Posterior vena cava (tissue), 2 donors: Measurements from ENCODE around the gene EEIG2. TPM values are rescaled to one million over a fixed set of nuclear protein-coding genes. Genes with fewer than 3 reads are reported as not detected.
"Not testable (repeated sequence)": the region's sequence is repeated elsewhere in the genome, so short reads cannot be mapped to it uniquely, and the experiment has no call there.

ENCODE experiments used
- DNase-seq: peaks from one replicate; pipeline ENCODE4 v3.0.0-alpha.2; 2020; ENCODE audit warnings: low spot score
- intact Hi-C, 2 donors: fragments of 100-400 bp; cut with DNase I; formaldehyde crosslinking; loops; one replicate each; pipeline versions ENCODE4 v1.14.1 to v1.14.2; 2022 to 2023
- long read RNA-seq, 2 donors: library from polyadenylated mRNA; unstranded; transcript quantifications; one replicate each; pipeline ENCODE4 v2.0.0, GENCODE V29; 2020 to 2021
- total RNA-seq, 2 donors: library from RNA; stranded (reverse); fragmentation: NEBNext Ultra II Directional; extraction: Animal tissue kit (Norgen Biotek cat#: 25700); gene quantifications; one replicate each; pipeline ENCODE4 v1.2.1, GENCODE V29; 2021
- donor health status: DM: yes; HTN: yes; CAD: no.
- donor health status: DM: yes; HTN: yes; CAD: no.

EEIG2 gene
- 10 to 100 TPM; 26.8 to 29.1 TPM for total RNA-seq
- long read RNA-seq, donor 1, full-length matches to known transcripts: 3 of 11 reads
- long read RNA-seq, donor 1, partial matches to known transcripts: 0 of 11 reads
- long read RNA-seq, donor 1, other reads (novel, unspliced or antisense): 8 of 11 reads
- long read RNA-seq, donor 2, partial matches to known transcripts: 1 of 3 reads
- long read RNA-seq, donor 2, other reads (novel, unspliced or antisense): 2 of 3 reads

- peak; percentile 96 for DNase-seq
- intact Hi-C loops: loop anchor here in 1 of 2 donors (5.0 kb wide), 1 partner anchor 47 kb away; no protein-coding TSS in a partner anchor
Observed at GRCh38 chr1:108559215-108560186, at the start of gene EEIG2. Gene EEIG2, plus strand, starts transcription at chr1:108560100. Its CDS starts 329 bp downstream, at chr1:108560429.

GRCh38 chr1:108511764-108512163 is 48.1 kb upstream of the EEIG2 start:
- intact Hi-C loops: loop anchor here (2.0 to 5.0 kb wide), 3 partner anchors 51 to 136 kb away; partner anchors contain the start of gene EEIG2 (in 1 of the 2)
- DNase-seq: no peak

DNA sequence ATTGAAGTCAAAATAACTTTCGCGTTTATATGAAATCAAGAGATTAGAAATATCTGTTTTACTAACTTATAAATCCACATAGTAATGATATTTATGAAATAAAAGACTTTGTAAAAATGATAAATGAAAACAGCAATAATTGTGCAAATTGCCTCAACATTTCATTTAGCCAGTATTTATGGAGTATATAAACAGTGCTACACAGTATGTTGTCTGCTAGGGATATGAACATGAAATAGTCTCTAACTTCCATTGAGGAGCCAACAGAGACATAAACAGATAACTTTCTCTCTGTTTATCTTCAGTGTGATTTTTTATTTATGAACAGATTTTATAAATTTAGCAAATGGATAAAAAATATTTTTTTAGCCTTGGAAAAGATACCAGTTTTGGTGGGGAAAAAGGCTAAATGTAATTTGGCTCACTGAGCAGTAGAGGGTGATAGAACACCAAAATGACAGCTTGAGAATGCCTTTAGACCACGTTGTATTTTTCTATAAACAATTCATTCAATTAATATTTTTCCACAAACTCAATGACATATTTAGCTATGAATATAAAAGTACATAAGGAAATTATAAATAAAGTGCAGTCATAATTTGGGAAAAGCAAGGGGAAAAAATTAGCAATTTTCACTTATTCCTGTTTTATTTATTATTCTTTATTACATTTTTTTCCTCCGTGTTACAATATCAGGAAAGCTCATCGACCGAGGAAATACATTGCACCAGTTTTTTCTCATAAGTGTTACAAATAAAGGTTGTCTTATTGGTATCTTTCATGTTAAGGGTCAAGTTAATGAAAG is 47.5 kb upstream of the EEIG2 start:
- no peak for DNase-seq
- intact Hi-C loops: loop anchor here (2.0 to 5.0 kb wide), 3 partner anchors 50 to 135 kb away; partner anchors contain the start of gene EEIG2 (in 1 of the 2)

- DNase-seq: no peak
- intact Hi-C loops: loop anchor here (2.0 to 5.0 kb wide), 3 partner anchors 49 to 134 kb away; partner anchors contain the start of gene EEIG2 (in 1 of the 2)
Observed at GRCh38 chr1:108513044-108513415, 46.9 kb upstream of the EEIG2 start.

GRCh38 chr1:108513914-108514313 is 46.0 kb upstream of the EEIG2 start:
- intact Hi-C loops: loop anchor here (2.0 to 5.0 kb wide), 3 partner anchors 48 to 133 kb away; partner anchors contain the start of gene EEIG2 (in 1 of the 2)
- not testable (repeated sequence) for DNase-seq

DNA sequence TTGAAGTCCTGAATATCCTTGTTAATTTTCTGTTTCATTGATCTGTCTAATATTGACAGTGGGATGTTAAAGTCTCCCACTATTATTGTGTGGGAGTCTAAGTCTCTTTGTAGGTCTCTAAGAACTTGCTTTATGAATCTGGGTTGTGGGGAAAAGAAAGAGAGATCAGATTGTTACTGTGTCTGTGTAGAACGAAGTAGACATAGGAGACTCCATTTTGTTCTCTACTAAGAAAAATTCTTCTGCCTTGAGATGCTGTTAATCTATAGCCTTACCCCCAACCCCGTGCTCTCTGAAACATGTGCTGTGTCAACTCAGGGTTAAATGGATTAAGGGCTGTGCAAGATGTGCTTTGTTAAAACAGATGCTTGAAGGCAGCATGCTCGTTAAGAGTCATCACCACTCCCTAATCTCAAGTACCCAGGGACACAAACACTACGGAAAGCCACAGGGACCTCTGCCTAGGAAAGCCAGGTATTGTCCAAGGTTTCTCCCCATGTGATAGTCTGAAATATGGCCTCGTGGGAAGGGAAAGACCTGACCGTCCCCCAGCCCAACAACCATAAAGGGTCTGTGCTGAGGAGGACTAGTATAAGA is 42.5 kb upstream of the EEIG2 start:
- DNase-seq, intact Hi-C loops: not testable (repeated sequence)

- DNase-seq: no peak
- intact Hi-C loops: no loop called here
Observed at GRCh38 chr1:108521990-108522393, 37.9 kb upstream of the EEIG2 start.

DNA sequence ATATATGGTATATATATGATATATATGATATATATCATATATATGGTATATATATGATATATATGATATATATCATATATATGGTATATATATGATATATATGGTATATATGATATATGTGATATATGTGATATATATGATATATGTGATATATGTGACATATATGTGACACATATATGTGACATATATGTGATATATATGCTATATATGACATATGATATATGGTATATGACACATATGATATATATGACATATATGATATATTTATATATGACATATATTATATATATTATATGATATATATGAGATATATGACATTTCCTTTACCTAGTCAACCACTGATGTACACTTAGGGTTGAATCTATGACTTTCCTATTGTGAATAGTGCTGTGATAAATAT is 36.1 kb upstream of the EEIG2 start:
- intact Hi-C loops: no loop called here
- DNase-seq: no peak

GRCh38 chr1:108524676-108525075 is 35.2 kb upstream of the EEIG2 start:
- no peak for DNase-seq
- intact Hi-C loops: no loop called here

GRCh38 chr1:108527135-108527534 is 32.8 kb upstream of the EEIG2 start:
- intact Hi-C loops: no loop called here
- DNase-seq: no peak

DNA sequence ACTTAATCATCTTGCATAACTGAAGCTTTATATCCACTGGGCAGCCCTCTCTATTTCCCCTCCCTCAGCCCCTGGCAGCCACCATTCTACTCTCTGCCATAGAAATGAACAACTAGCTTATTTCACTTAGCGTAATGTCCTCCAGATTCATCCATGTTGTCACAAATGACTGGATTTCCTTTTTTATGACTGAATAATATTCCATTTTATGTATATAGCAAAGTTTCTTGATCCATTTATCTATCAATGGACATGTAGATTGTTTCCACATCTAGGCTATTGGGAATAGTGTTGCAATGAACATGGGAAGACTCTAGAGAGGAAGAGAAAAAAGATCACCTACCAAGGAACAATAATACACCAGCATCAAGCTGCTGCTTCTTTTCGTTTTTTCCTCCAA is 32.1 kb upstream of the EEIG2 start:
- intact Hi-C loops: no loop called here

DNA sequence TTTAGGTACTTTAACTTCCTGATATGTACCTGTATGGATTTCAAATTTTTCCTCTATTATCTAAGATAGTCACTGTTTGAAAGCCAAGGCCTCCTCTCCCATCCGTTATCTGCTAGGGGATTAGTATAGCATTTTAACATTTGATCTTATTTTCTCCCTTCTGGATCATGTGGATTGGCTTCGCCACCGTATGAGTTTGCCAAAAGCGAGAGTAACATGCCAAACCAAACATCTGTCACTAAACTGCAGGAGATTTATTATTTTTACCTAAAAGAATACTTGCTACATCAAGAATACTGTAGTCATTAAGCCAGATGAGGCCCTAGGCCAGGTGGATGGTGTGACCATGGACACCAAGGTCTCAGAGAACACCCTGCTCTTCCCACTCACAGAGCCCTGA is 28.5 kb upstream of the EEIG2 start:
- DNase-seq: no peak
- intact Hi-C loops: no loop called here

More for the DNA sequence above, 32.1 kb upstream of the EEIG2 start:
- DNase-seq: no peak

DNA sequence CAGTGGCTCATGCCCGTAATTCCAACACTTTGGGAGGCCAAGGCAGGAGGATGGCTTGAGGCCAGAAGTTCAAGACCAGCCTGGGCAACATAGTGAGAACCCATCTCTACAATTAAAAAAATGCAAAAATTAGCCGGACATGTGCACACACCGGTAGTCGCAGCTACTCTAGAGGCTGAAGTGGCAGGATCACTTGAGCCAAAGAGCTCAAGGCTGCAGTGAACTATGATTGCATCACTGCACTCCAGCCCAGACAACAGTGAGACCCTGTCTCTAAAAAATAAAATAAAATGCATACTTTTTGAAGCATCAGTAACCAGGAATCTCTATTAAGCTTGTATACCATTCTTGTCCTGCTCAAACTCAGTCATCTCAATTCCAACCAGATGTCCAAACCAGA is 27.2 kb upstream of the EEIG2 start:
- no peak for DNase-seq
- intact Hi-C loops: no loop called here

- no peak for DNase-seq
- intact Hi-C loops: no loop called here
Observed at GRCh38 chr1:108533351-108534083, 26.4 kb upstream of the EEIG2 start.

- intact Hi-C loops: no loop called here
- DNase-seq: no peak
Observed at GRCh38 chr1:108534759-108535158, 25.1 kb upstream of the EEIG2 start.

DNA sequence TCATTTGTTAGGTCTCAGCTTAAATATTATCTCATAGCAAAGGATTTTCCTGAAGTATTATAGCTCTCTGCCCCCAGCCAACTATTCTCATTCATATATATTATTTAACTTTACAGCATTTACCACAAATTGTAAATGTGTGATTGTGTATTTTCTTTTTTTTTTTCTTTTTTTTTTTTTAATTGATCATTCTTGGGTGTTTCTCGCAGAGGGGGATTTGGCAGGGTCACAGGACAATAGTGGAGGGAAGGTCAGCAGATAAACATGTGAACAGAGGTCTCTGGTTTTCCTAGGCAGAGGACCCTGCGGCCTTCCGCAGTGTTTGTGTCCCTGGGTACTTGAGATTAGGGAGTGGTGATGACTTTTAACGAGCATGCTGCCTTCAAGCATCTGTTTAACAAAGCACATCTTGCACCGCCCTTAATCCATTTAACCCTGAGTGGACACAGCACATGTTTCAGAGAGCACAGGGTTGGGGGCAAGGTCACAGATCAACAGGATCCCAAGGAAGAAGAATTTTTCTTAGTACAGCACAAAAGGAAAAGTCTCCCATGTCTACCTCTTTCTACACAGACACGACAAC is 24.5 kb upstream of the EEIG2 start:
- DNase-seq, intact Hi-C loops: not testable (repeated sequence)

DNA sequence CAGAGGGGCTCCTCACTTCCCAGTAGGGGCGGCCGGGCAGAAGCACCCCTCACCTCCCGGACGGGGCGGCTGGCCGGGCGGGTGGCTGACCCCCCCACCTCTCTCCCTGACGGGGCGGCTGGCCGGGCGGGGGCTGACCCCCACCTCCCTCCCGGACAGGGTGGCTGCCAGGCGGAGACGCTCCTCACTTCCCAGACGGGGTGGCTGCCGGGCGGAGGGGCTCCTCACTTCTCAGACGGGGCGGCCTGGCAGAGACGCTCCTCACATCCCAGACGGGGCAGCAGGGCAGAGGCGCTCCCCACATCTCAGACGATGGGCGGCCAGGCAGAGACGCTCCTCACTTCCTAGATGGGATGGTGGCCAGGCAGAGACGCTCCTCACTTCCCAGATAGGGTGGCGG is 23.9 kb upstream of the EEIG2 start:
- intact Hi-C loops, DNase-seq: not testable (repeated sequence)

GRCh38 chr1:108536791-108537190 is 23.1 kb upstream of the EEIG2 start:
- DNase-seq, intact Hi-C loops: not testable (repeated sequence)
